Body of pancreas (tissue), 4 donors: Measurements from ENCODE around the gene EHMT1.

Source experiments
- POLR2A ChIP-seq, 3 donors: fragments of 450-650 bp; IDR thresholded peaks; one replicate each; pipeline ENCODE4 v1.6.1; 2016; ENCODE audit warnings: antibody characterized with exemption in 3 of 3, mild to moderate bottlenecking in 2 of 3
- TF ChIP-seq, protein P1 (sequence below), 7 experiments: fragments of 450-650 bp in 4 of 7; fragments of 200-600 bp in 3 of 7; sonication (generic) in 3 of 7; IDR thresholded peaks; one replicate each; pipeline ENCODE4 v1.5.1; 2016 to 2019; ENCODE audit warnings: antibody characterized with exemption in 7 of 7

DNA sequence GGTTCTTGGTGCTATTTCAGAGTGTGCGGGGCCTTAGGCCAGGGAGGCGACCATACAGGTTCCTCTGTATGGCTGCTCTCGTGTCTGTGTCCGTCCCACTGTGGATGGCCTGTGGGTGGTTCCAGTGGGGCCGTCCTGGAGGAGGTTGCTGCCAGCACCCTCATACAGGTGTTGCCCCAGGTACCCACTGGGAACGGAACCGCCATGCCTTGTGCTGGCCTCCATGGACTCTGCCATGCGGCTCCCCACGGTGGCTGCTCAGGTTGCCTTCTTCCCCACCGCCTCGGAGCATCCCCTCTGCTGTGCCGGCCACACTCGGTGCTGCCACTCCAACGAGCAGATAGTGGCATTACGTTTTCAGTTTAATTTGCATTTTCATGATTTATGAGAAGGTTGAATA is 129.5 kb downstream of the EHMT1 start:
- TF ChIP-seq, protein P1, sequence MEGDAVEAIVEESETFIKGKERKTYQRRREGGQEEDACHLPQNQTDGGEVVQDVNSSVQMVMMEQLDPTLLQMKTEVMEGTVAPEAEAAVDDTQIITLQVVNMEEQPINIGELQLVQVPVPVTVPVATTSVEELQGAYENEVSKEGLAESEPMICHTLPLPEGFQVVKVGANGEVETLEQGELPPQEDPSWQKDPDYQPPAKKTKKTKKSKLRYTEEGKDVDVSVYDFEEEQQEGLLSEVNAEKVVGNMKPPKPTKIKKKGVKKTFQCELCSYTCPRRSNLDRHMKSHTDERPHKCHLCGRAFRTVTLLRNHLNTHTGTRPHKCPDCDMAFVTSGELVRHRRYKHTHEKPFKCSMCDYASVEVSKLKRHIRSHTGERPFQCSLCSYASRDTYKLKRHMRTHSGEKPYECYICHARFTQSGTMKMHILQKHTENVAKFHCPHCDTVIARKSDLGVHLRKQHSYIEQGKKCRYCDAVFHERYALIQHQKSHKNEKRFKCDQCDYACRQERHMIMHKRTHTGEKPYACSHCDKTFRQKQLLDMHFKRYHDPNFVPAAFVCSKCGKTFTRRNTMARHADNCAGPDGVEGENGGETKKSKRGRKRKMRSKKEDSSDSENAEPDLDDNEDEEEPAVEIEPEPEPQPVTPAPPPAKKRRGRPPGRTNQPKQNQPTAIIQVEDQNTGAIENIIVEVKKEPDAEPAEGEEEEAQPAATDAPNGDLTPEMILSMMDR (IDR thresholded peaks at IDR 0.05) = no peak
- no peak for TF ChIP-seq POLR2A (IDR thresholded peaks at IDR 0.05)
